Activated CD8-positive, alpha-beta T cell treated with anti-CD3 and anti-CD28 coated beads, Interleukin-2, amount 10 ng/mL, durations not matched to agents 7 days and 5 days (primary cell): Measurements from ENCODE around the gene CFAP206. TPM values are rescaled to one million over a fixed set of nuclear protein-coding genes. Genes with fewer than 3 reads are reported as not detected.
"Not testable (repeated sequence)": the region's sequence is repeated elsewhere in the genome, so short reads cannot be mapped to it uniquely, and the experiment has no call there.

Experiments
- ATAC-seq: fragments of 150-1000 bp; cut with Tn5 transposase; one replicate; pipeline ENCODE4 v1.10.0; 2021; ENCODE audit warnings: moderate library complexity
- CTCF ChIA-PET: fragments of 350-600 bp; sonication (Branson Sonifier 250); formaldehyde crosslinking; loops from one replicate; lab custom pipeline; 2021; ENCODE audit warnings: antibody characterized with exemption; lab: Charles Lee
- POLR2A ChIA-PET: fragments of 350-600 bp; sonication (Branson Sonifier 250); formaldehyde crosslinking; loops from one replicate; lab custom pipeline; 2021; ENCODE audit warnings: antibody characterized with exemption; lab: Charles Lee
- DNase-seq: peaks from one replicate; pipeline ENCODE4 v3.0.0-alpha.2; 2020
- H3K27ac Mint-ChIP-seq: one replicate; pipeline ENCODE4 v1.8.0; 2021; ENCODE audit warnings: mild to moderate bottlenecking, mixed read lengths
- H3K27me3 Mint-ChIP-seq: one replicate; pipeline ENCODE4 v1.8.0; 2021; ENCODE audit warnings: low read depth, mixed read lengths
- H3K36me3 Mint-ChIP-seq: one replicate; pipeline ENCODE4 v1.8.0; 2021; ENCODE audit warnings: low read depth, mixed read lengths
- H3K4me1 Mint-ChIP-seq: one replicate; pipeline ENCODE4 v1.8.0; 2021; ENCODE audit warnings: low read depth, mixed read lengths
- H3K4me3 Mint-ChIP-seq: one replicate; pipeline ENCODE4 v1.8.0; 2021; ENCODE audit warnings: mild to moderate bottlenecking, mixed read lengths
- H3K9me3 Mint-ChIP-seq: one replicate; pipeline ENCODE4 v1.8.0; 2022; ENCODE audit warnings: mixed read lengths; ENCODE audit not compliant: insufficient read depth
- total RNA-seq, 2 experiments: library from RNA; stranded (reverse); gene quantifications; one replicate each; pipeline ENCODE4 v1.2.3, GENCODE V29; 2021

Gene CFAP206
- total RNA-seq, 2 experiments from 2014 or later = not detected

DNA sequence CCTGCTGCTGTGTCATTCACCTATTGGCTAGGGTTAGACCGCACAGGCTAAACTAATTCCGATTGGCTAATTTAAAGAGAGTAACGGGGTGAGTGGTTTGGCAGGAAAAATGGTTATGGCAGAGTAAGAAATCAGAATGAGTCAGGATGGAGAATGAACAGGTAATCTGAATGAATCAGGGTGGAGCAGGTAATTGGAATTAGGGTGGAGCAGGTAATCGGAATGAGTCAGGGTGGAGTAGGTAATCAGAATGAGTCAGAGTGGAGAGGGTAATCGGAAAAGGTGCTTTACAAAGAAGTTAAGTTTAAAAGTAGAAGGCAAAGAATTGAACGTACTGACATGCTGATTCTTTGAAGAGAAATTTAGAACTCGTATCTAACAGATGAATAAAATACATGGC, 76.7 kb downstream of the CFAP206 start:
- ChIA-PET POLR2A (no interaction called here), CTCF (no interaction called here)
- peak overlapping the region; percentile 44 for H3K27ac Mint-ChIP-seq
- no peak overlapping the region for H3K4me3 Mint-ChIP-seq
- H3K27me3 Mint-ChIP-seq = no peaks in the 10 kb centered on the region
- peaks cover 14% of the 10 kb centered on the region for H3K4me1 Mint-ChIP-seq
- H3K36me3 Mint-ChIP-seq = peaks cover 9% of the 10 kb centered on the region
- no peaks in the 10 kb centered on the region for H3K9me3 Mint-ChIP-seq
- ATAC-seq = no peak
- DNase-seq = no peak

DNA sequence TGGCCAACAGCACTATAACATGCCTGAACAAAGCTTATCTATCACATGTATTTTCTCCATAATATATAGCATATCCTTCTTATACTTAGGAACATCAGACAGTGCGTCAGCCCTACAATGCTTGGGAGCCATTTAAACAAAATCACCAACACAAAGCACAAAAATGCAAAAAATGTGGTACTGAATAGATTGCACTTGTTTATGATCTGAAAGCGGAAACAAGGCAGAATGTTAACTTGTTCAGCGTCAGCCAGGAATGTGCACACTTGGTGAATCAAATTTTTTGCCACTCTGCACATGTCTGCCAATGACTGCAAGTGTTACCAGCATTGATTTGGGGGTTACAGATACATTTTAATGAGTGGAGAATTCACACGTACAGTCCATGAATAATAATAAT, 79.8 kb downstream of the CFAP206 start:
- Mint-ChIP-seq H3K9me3 (no peaks in the 10 kb centered on the region), H3K36me3 (peaks cover 13% of the 10 kb centered on the region), H3K4me3 (no peak overlapping the region), H3K4me1 (peaks cover 14% of the 10 kb centered on the region), H3K27me3 (no peaks in the 10 kb centered on the region), H3K27ac (no peak overlapping the region)
- CTCF ChIA-PET = no interaction called here
- no peak for ATAC-seq
- POLR2A ChIA-PET = no interaction called here
- no peak for DNase-seq

DNA sequence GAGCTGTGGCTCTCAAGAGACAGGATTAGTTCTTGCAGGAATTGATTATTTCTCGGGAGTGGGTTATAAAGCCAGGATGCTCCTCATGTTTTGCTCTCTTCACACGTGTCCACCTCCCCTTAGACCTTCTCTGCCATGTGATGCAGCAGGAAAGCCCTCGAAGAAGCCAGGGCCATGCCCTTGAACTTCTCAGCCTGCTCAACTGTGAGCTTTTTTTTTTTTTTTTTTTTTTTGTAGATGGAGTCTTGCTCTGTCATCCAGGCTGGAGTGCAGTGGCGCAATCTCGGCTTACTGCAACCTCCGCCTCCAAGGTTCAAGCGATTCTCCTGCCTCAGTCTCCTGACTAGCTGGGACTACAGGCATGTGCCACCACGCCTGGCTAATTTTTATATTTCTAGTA, 81.6 kb downstream of the CFAP206 start:
- H3K27me3 Mint-ChIP-seq, H3K4me3 Mint-ChIP-seq, POLR2A ChIA-PET, H3K27ac Mint-ChIP-seq, H3K4me1 Mint-ChIP-seq, DNase-seq, ATAC-seq, H3K9me3 Mint-ChIP-seq: not testable (repeated sequence)
- peaks cover 15% of the 10 kb centered on the region for H3K36me3 Mint-ChIP-seq
- CTCF ChIA-PET = interaction anchor here (2.0 kb wide), 1 partner anchor 17 kb away, joined by 6 read pairs; no protein-coding TSS in a partner anchor

DNA sequence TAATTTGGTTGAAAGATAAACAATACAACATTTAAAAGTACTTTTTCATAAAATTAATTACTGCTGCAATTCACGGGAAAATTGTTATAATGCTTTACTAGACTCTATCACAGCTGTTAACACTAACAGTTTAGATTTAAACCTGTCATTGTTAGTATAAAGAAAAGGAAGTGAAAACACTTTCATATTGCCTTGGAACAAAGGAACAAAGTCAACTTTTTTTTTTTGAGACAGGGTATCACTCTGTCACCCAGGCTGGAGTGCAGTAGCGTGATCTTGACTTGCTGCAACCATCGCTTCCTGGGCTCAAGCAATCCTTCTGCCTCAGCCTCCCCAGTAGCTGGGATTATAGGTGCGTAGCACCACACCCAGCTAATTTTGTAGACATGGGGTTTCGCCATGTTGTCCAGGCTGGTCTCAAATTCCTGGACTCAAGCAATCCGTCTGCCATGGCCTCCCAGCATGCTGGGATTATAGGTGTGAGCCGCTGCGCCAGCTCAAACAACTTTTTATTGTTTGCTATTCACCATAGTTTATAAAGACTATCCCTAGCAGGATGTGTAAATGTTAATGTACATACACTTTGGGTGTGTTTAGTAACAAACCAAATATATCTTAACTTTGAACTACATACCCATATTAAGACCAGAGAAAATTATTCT, 87.1 kb downstream of the CFAP206 start:
- H3K27ac Mint-ChIP-seq = no peak overlapping the region
- peaks cover 18% of the 10 kb centered on the region for H3K36me3 Mint-ChIP-seq
- no peaks in the 10 kb centered on the region for H3K27me3 Mint-ChIP-seq
- ChIA-PET POLR2A (interaction anchor here (0.9 kb wide), 1 partner anchor 20 kb away, joined by 3 read pairs; no protein-coding TSS in a partner anchor), CTCF (interaction anchor here (0.7 to 1.2 kb wide), 4 partner anchors 9 to 326 kb away, joined by 3 to 4 read pairs (median 3); no protein-coding TSS in a partner anchor)
- DNase-seq = no peak
- peaks cover 3% of the 10 kb centered on the region for H3K4me1 Mint-ChIP-seq
- no peak overlapping the region for H3K4me3 Mint-ChIP-seq
- no peaks in the 10 kb centered on the region for H3K9me3 Mint-ChIP-seq
- no peak for ATAC-seq

DNA sequence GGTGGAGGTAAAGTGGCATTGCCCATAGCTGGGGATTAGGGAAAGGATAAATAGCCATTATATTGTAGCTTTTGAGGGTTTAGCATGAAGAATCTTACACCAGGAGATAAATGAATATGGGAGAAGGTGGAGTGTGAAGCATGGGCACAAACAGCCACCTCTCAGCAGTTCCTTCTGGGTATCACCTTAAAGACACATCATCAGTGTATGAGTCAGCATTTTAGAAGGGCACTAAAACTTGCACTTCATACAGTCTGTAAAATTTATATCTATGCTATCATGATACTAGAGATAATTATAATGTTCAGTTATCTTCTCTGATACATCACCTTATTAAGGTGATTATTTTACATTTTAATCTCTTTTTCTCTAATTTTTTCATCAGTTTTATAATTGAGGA, 90.3 kb downstream of the CFAP206 start:
- Mint-ChIP-seq H3K27ac (no peak overlapping the region), H3K9me3 (no peaks in the 10 kb centered on the region), H3K4me1 (peaks cover 3% of the 10 kb centered on the region), H3K36me3 (peaks cover 18% of the 10 kb centered on the region), H3K27me3 (no peaks in the 10 kb centered on the region), H3K4me3 (no peak overlapping the region)
- ChIA-PET CTCF (interaction anchor here (0.7 kb wide), 1 partner anchor 13 kb away, joined by 3 read pairs; no protein-coding TSS in a partner anchor), POLR2A (no interaction called here)
- no peak for DNase-seq
- no peak for ATAC-seq

DNA sequence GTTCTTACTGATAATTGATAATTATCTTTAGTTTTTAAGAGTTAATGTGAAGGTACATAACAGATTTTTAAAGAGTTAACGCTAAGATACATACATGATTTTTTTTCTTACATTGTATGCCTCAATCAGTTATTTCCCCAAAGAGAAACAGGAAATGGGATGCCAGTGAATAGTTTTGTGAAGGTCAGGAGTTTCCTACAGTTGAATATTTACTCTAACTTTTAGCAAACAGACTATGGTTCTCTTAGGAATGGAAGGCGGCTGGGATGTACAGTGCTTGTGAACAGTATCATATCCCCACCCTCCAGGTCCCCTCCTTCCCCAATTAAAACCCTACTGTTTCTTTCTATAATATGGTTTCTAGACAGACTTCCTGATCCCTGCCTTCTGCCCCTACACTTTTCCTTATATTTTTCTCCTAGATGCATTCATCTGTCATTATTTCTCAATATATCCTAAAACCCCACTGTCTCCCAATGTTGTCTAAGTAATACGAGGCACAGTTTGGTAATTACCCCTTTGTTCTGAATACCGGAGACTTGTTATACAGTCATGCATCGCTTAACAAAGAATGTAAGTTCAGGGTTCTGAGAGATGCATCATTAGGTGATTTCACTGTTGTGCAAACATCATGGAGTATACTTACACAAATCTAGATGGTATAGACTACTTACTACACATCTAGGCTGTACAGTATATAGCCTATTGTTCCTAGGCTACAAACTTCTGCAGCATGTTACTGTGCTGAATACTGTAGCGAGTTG, 94.2 kb downstream of the CFAP206 start:
- DNase-seq = no peak
- ChIA-PET CTCF (no interaction called here), POLR2A (no interaction called here)
- H3K27ac Mint-ChIP-seq = peak overlapping the region; percentile 18
- no peaks in the 10 kb centered on the region for H3K27me3 Mint-ChIP-seq
- peaks cover 26% of the 10 kb centered on the region for H3K36me3 Mint-ChIP-seq
- H3K4me3 Mint-ChIP-seq = no peak overlapping the region
- ATAC-seq = no peak
- peaks cover 13% of the 10 kb centered on the region for H3K4me1 Mint-ChIP-seq
- no peaks in the 10 kb centered on the region for H3K9me3 Mint-ChIP-seq

DNA sequence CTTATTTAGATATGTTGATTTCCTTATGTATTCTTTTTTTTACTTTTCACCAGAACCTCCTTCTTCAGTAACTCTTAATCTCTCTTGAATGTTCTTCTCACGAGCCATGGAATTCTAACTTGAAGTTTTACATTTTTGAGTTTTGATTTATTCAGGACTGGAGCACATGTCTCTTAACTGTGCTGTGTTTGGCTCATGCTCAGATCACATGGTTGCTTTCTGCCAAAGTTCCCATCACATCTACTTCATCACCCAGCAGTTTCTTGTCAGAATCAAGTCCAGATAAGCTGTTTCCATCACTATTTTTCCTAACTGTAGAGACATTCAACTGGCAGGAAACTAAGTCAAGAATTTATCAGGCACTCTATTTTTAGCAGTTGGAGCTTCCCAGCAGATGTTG, 96.7 kb downstream of the CFAP206 start:
- no peak overlapping the region for H3K27ac Mint-ChIP-seq
- POLR2A ChIA-PET = no interaction called here
- H3K4me3 Mint-ChIP-seq = no peak overlapping the region

More for the DNA sequence above, 96.7 kb downstream of the CFAP206 start:
- CTCF ChIA-PET = no interaction called here
- Mint-ChIP-seq H3K27me3 (no peaks in the 10 kb centered on the region), H3K4me1 (peaks cover 10% of the 10 kb centered on the region), H3K36me3 (peaks cover 29% of the 10 kb centered on the region), H3K9me3 (no peaks in the 10 kb centered on the region)
- DNase-seq = no peak
- no peak for ATAC-seq

Other genes starting within 250 kb of the CFAP206 start
- 1 to 10 TPM; 8.1 to 8.6 TPM for gene SMIM8, start 85.4 kb upstream of the CFAP206 start, total RNA-seq
- gene GJB7, start 78.7 kb upstream of the CFAP206 start, total RNA-seq = not detected
- 1 to 10 TPM; 1.5 to 1.9 TPM for gene C6orf163, start 63.2 kb upstream of the CFAP206 start, total RNA-seq
- gene SLC35A1, start 65.0 kb downstream of the CFAP206 start, total RNA-seq = 10 to 100 TPM; 11.8 to 12.6 TPM
- 10 to 100 TPM; 20.6 to 21.4 TPM for gene RARS2, start 182.0 kb downstream of the CFAP206 start, total RNA-seq
- gene ORC3, start 182.2 kb downstream of the CFAP206 start, total RNA-seq = 10 to 100 TPM; 27.1 TPM